ENCODE measurements around the gene PACSIN2. TPM values are rescaled to one million over a fixed set of nuclear protein-coding genes. Genes with fewer than 3 reads are reported as not detected.

The PACSIN2 gene
- total RNA-seq, 1 experiment from 2014 or later: 8.3 TPM

DNA sequence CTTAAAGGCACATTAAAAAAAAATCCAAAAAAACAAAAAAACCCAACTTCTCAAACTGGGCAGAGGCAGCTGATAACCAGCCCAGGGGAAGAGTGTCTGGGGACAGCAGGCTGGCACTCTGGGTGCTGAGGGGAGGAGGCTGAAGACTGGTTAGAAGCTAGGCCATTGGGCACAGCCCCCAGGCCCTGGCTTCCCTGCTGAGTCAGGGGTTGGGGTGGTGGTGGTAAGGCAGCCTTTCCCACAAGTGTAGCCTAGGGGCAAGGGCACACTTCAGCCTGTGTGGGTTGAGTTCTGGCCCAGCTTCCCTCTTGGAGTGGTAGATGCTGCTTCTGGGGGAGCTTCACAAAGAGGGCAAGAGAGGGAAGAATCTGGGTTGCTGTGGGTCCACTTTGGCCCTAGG is 141.6 kb downstream of the PACSIN2 start:
- no peaks in the 10 kb centered on the region for H3K4me1 ChIP-seq (ENCODE audit: low read length)
- H3K9me3 ChIP-seq (ENCODE audit: low read length): no peaks in the 10 kb centered on the region
- no peaks in the 10 kb centered on the region for H3K79me2 ChIP-seq (ENCODE audit: low read length)
- H3K27ac ChIP-seq (ENCODE audit: low read length): no peak overlapping the region
- H3K9ac ChIP-seq (ENCODE audit: low read length): no peak overlapping the region
- H3K27me3 ChIP-seq (ENCODE audit: low read length): no peaks in the 10 kb centered on the region
- no peaks in the 10 kb centered on the region for H3K36me3 ChIP-seq (ENCODE audit: insufficient read depth, low read length)
- H4K20me1 ChIP-seq (ENCODE audit: insufficient read depth, low read depth, low read length): no peaks in the 10 kb centered on the region
- no peak overlapping the region for H3K4me3 ChIP-seq (ENCODE audit: low read length)
- no peak for DNase-seq
- no peaks in the 10 kb centered on the region for H3K9me2 ChIP-seq (replicated peaks; ENCODE audit: insufficient read depth, low read length)
- no peak overlapping the region for H3K4me2 ChIP-seq (ENCODE audit: low read depth, low read length, poor library complexity, severe bottlenecking)
- H2AFZ ChIP-seq (ENCODE audit: low read length): no peak overlapping the region

GRCh38 chr22:42872821-42873220 is 142.1 kb downstream of the PACSIN2 start:
- Histone ChIP-seq H3K9me3 (ENCODE audit: low read length) (no peaks in the 10 kb centered on the region), H3K4me3 (ENCODE audit: low read length) (no peak overlapping the region), H4K20me1 (ENCODE audit: insufficient read depth, low read depth, low read length) (no peaks in the 10 kb centered on the region), H3K27ac (ENCODE audit: low read length) (no peak overlapping the region), H3K27me3 (ENCODE audit: low read length) (no peaks in the 10 kb centered on the region), H3K4me1 (ENCODE audit: low read length) (no peaks in the 10 kb centered on the region), H2AFZ (ENCODE audit: low read length) (no peak overlapping the region), H3K4me2 (ENCODE audit: low read depth, low read length, poor library complexity, severe bottlenecking) (no peak overlapping the region), H3K79me2 (ENCODE audit: low read length) (no peaks in the 10 kb centered on the region), H3K36me3 (ENCODE audit: insufficient read depth, low read length) (no peaks in the 10 kb centered on the region), H3K9me2 (replicated peaks; ENCODE audit: insufficient read depth, low read length) (no peaks in the 10 kb centered on the region), H3K9ac (ENCODE audit: low read length) (no peak overlapping the region)
- DNase-seq: no peak

DNA sequence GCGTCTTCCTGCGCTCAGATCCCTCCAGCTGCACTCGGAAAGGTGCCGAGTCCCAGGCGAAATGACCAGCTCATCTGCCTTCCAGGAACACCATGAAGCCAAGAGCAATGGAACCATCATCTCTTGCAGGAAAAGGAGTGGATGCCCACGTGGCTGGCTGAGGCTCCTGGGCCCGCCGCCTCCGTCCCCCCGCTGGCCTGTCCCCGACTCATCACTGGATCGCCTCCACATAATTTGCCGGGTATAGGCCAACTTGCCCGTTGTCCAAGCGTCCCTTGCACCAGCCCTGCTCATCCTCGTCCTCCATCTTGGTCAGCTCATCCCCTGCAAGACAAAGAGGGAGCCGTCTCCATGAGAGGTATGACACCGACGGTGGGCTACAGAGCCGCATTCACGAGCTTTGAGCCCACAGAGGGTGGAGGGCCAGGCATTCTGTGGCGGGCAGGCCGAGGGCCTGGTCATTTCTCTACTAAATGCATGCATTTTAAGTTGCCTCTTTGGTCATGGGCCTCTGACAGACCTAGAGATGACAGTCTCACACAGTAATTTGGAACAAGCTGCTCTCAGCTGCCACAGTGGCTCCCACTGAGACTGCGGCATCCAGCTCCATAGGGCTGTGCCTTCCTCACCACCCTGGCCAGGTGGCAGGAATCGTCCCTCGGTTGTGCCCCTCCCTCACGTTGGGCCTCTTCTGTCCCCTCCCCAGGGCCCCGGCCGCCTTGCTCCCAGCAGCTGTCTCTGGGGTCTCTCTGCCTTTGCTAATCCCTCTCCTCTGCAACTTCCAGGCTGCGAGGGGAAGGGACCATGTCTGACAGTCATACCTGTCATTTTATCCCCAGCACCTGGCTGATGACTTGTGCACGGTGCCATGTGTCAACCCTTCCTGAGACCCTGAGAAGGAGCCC is 143.6 kb downstream of the PACSIN2 start:
- no peak overlapping the region for H3K27ac ChIP-seq (ENCODE audit: low read length)
- H3K9me3 ChIP-seq (ENCODE audit: low read length): no peaks in the 10 kb centered on the region
- H3K36me3 ChIP-seq (ENCODE audit: insufficient read depth, low read length): no peaks in the 10 kb centered on the region
- H3K9me2 ChIP-seq (replicated peaks; ENCODE audit: insufficient read depth, low read length): no peaks in the 10 kb centered on the region
- no peak overlapping the region for H3K9ac ChIP-seq (ENCODE audit: low read length)
- no peak overlapping the region for H3K4me3 ChIP-seq (ENCODE audit: low read length)
- H2AFZ ChIP-seq (ENCODE audit: low read length): no peak overlapping the region
- no peaks in the 10 kb centered on the region for H4K20me1 ChIP-seq (ENCODE audit: insufficient read depth, low read depth, low read length)
- no peak for DNase-seq
- no peaks in the 10 kb centered on the region for H3K4me1 ChIP-seq (ENCODE audit: low read length)
- no peak overlapping the region for H3K4me2 ChIP-seq (ENCODE audit: low read depth, low read length, poor library complexity, severe bottlenecking)
- H3K27me3 ChIP-seq (ENCODE audit: low read length): no peaks in the 10 kb centered on the region
- H3K79me2 ChIP-seq (ENCODE audit: low read length): no peaks in the 10 kb centered on the region

DNA sequence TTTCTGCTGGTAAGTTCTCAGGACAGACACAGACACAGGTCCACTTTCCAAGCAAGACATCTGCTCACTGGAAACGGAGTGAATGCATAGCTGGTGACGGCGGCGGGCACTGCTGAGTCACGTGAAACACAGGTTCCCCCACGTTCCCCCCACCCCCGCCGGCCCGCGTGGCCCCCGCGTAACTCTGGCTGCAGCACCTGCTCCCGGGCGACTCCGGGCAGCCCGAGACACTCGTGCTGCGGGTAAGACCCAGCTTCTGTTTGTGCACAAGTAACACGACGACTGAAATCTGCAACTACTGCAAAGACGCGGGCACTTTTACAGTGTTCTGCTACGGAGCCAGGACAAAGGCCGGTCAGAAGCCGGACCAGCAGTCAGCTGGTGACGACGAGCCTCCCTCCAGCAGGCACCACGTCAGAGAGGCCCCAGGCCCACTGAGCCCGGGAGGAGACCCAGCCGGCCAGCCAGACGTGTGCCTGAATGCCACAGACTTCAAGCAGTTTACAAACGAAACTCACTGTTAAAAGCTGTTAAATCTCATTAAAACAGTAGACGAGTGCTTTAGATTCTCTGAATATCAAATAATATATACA is 145.0 kb downstream of the PACSIN2 start:
- Histone ChIP-seq H3K27ac (ENCODE audit: low read length) (no peak overlapping the region), H2AFZ (ENCODE audit: low read length) (no peak overlapping the region), H3K4me2 (ENCODE audit: low read depth, low read length, poor library complexity, severe bottlenecking) (no peak overlapping the region), H3K79me2 (ENCODE audit: low read length) (no peaks in the 10 kb centered on the region), H3K9ac (ENCODE audit: low read length) (no peak overlapping the region), H3K9me3 (ENCODE audit: low read length) (no peaks in the 10 kb centered on the region), H3K27me3 (ENCODE audit: low read length) (no peaks in the 10 kb centered on the region), H4K20me1 (ENCODE audit: insufficient read depth, low read depth, low read length) (no peaks in the 10 kb centered on the region), H3K36me3 (ENCODE audit: insufficient read depth, low read length) (no peaks in the 10 kb centered on the region), H3K4me1 (ENCODE audit: low read length) (no peaks in the 10 kb centered on the region), H3K4me3 (ENCODE audit: low read length) (no peak overlapping the region), H3K9me2 (replicated peaks; ENCODE audit: insufficient read depth, low read length) (no peaks in the 10 kb centered on the region)
- no peak for DNase-seq

DNA sequence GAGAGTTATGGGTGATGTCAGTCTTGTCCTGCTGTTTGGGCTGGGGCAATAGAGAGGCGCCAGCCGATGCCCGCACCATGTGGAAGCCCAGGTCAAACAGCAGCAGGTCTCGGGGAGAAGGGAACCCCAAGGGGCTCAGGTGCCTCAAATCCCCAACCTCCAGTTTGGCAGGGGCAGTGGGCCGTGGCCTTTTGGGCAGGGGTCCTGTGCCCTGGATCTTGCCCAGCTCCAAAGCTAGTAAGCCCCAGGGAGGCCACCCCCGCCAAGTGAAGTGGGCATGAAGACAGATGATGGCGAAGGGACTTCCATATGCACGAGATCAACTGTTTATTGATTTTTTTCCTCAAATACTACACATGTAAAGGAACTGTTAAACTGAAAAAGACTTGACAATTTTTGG is 145.5 kb downstream of the PACSIN2 start:
- DNase-seq: no peak
- H3K4me2 ChIP-seq (ENCODE audit: low read depth, low read length, poor library complexity, severe bottlenecking): no peak overlapping the region
- H3K9me2 ChIP-seq (replicated peaks; ENCODE audit: insufficient read depth, low read length): no peaks in the 10 kb centered on the region
- no peaks in the 10 kb centered on the region for H3K4me1 ChIP-seq (ENCODE audit: low read length)
- H3K79me2 ChIP-seq (ENCODE audit: low read length): no peaks in the 10 kb centered on the region
- no peak overlapping the region for H3K27ac ChIP-seq (ENCODE audit: low read length)
- H3K9me3 ChIP-seq (ENCODE audit: low read length): no peaks in the 10 kb centered on the region
- no peaks in the 10 kb centered on the region for H3K36me3 ChIP-seq (ENCODE audit: insufficient read depth, low read length)
- no peak overlapping the region for H3K4me3 ChIP-seq (ENCODE audit: low read length)
- no peaks in the 10 kb centered on the region for H4K20me1 ChIP-seq (ENCODE audit: insufficient read depth, low read depth, low read length)
- H3K27me3 ChIP-seq (ENCODE audit: low read length): no peaks in the 10 kb centered on the region
- H2AFZ ChIP-seq (ENCODE audit: low read length): no peak overlapping the region
- H3K9ac ChIP-seq (ENCODE audit: low read length): no peak overlapping the region

- no peaks in the 10 kb centered on the region for H3K79me2 ChIP-seq (ENCODE audit: low read length)
- DNase-seq: no peak
- H3K27me3 ChIP-seq (ENCODE audit: low read length): no peaks in the 10 kb centered on the region
- no peak overlapping the region for H2AFZ ChIP-seq (ENCODE audit: low read length)
- H3K36me3 ChIP-seq (ENCODE audit: insufficient read depth, low read length): no peaks in the 10 kb centered on the region
- no peaks in the 10 kb centered on the region for H4K20me1 ChIP-seq (ENCODE audit: insufficient read depth, low read depth, low read length)
- H3K9me2 ChIP-seq (replicated peaks; ENCODE audit: insufficient read depth, low read length): no peaks in the 10 kb centered on the region
- no peak overlapping the region for H3K4me3 ChIP-seq (ENCODE audit: low read length)
- no peak overlapping the region for H3K9ac ChIP-seq (ENCODE audit: low read length)
- H3K27ac ChIP-seq (ENCODE audit: low read length): no peak overlapping the region
- H3K4me2 ChIP-seq (ENCODE audit: low read depth, low read length, poor library complexity, severe bottlenecking): no peak overlapping the region
- H3K4me1 ChIP-seq (ENCODE audit: low read length): no peaks in the 10 kb centered on the region
- H3K9me3 ChIP-seq (ENCODE audit: low read length): no peaks in the 10 kb centered on the region
These were observed 146.1 kb downstream of the PACSIN2 start for GRCh38 chr22:42868751-42869251.

- H3K4me1 ChIP-seq (ENCODE audit: low read length): no peaks in the 10 kb centered on the region
- H2AFZ ChIP-seq (ENCODE audit: low read length): no peak overlapping the region
- H3K9me2 ChIP-seq (replicated peaks; ENCODE audit: insufficient read depth, low read length): no peaks in the 10 kb centered on the region
- H3K9me3 ChIP-seq (ENCODE audit: low read length): no peaks in the 10 kb centered on the region
- H3K27me3 ChIP-seq (ENCODE audit: low read length): no peaks in the 10 kb centered on the region
- H4K20me1 ChIP-seq (ENCODE audit: insufficient read depth, low read depth, low read length): no peaks in the 10 kb centered on the region
- DNase-seq: no peak
- no peak overlapping the region for H3K4me2 ChIP-seq (ENCODE audit: low read depth, low read length, poor library complexity, severe bottlenecking)
- no peak overlapping the region for H3K9ac ChIP-seq (ENCODE audit: low read length)
- H3K36me3 ChIP-seq (ENCODE audit: insufficient read depth, low read length): no peaks in the 10 kb centered on the region
- H3K4me3 ChIP-seq (ENCODE audit: low read length): no peak overlapping the region
- no peak overlapping the region for H3K27ac ChIP-seq (ENCODE audit: low read length)
- no peaks in the 10 kb centered on the region for H3K79me2 ChIP-seq (ENCODE audit: low read length)
These were observed 148.8 kb downstream of the PACSIN2 start for GRCh38 chr22:42866100-42866499.

DNA sequence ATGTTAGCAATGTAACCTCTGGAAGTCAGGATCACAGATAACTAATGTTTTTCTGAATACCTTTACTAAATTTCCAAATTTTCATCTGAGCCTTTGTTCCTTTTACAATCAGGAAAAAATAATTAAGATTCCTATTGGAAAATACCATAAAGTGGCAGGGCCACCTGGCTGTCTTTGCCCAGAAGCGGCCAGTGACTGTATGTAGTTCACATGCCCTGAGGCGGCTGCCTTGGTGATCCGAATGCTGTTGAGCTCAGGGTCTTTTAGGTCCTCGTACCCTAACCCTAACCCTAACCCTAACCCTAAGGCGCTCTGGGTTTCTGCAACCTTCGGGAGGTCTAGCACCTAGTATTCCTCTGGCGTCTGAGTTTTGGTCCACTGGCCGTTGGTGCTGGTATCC is 149.4 kb downstream of the PACSIN2 start:
- Histone ChIP-seq H3K4me3 (ENCODE audit: low read length) (no peak overlapping the region), H3K9ac (ENCODE audit: low read length) (no peak overlapping the region), H3K4me2 (ENCODE audit: low read depth, low read length, poor library complexity, severe bottlenecking) (no peak overlapping the region), H3K4me1 (ENCODE audit: low read length) (no peaks in the 10 kb centered on the region), H3K27me3 (ENCODE audit: low read length) (no peaks in the 10 kb centered on the region), H2AFZ (ENCODE audit: low read length) (no peak overlapping the region), H3K9me2 (replicated peaks; ENCODE audit: insufficient read depth, low read length) (no peaks in the 10 kb centered on the region), H3K36me3 (ENCODE audit: insufficient read depth, low read length) (no peaks in the 10 kb centered on the region), H4K20me1 (ENCODE audit: insufficient read depth, low read depth, low read length) (no peaks in the 10 kb centered on the region), H3K9me3 (ENCODE audit: low read length) (no peaks in the 10 kb centered on the region), H3K79me2 (ENCODE audit: low read length) (no peaks in the 10 kb centered on the region), H3K27ac (ENCODE audit: low read length) (no peak overlapping the region)
- no peak for DNase-seq

All from Karpas-422 (cell line).